HG03139 (cell line): ENCODE results near the gene LHFPL3.
"Not testable (repeated sequence)": the region's sequence is repeated elsewhere in the genome, so short reads cannot be mapped to it uniquely, and the experiment has no call there.

Experiments used
- ATAC-seq: cut with Tn5 transposase; IDR thresholded peaks from one replicate; pipeline ENCODE4 v1.9.1; 2021; ENCODE audit not compliant: unreplicated experiment

Gene LHFPL3

GRCh38 chr7:104328296-104328969 is at the start of gene LHFPL3:
Gene LHFPL3, plus strand, starts transcription at chr7:104328603.
- ATAC-seq: no peak

- ATAC-seq: not testable (repeated sequence)
These were observed 46.7 kb upstream of the LHFPL3 start for GRCh38 chr7:104281685-104282084.

- ATAC-seq: no peak
These were observed 41.6 kb upstream of the LHFPL3 start for GRCh38 chr7:104286839-104287238.

GRCh38 chr7:104288137-104288536 is 40.3 kb upstream of the LHFPL3 start:
- no peak for ATAC-seq

- no peak for ATAC-seq
These were observed 34.1 kb upstream of the LHFPL3 start for GRCh38 chr7:104294291-104294690.

GRCh38 chr7:104296266-104296665 is 32.1 kb upstream of the LHFPL3 start:
- no peak for ATAC-seq

GRCh38 chr7:104296900-104297299 is 31.5 kb upstream of the LHFPL3 start:
- peak; percentile 60 for ATAC-seq

GRCh38 chr7:104299323-104299722 is 29.1 kb upstream of the LHFPL3 start:
- no peak for ATAC-seq

- no peak for ATAC-seq
These were observed 28.6 kb upstream of the LHFPL3 start for GRCh38 chr7:104299777-104300176.

- ATAC-seq: no peak
These were observed 21.6 kb upstream of the LHFPL3 start for GRCh38 chr7:104306793-104307192.

GRCh38 chr7:104317948-104318629 is 10.3 kb upstream of the LHFPL3 start:
- ATAC-seq: no peak

- ATAC-seq: no peak
These were observed 869 bp upstream of the LHFPL3 start for GRCh38 chr7:104327534-104327933.

GRCh38 chr7:104327938-104328295 is 486 bp upstream of the LHFPL3 start:
- ATAC-seq: no peak

GRCh38 chr7:104328970-104329825 is 795 bp downstream of the LHFPL3 start:
- ATAC-seq: no peak

- no peak for ATAC-seq
These were observed 13.1 kb downstream of the LHFPL3 start for GRCh38 chr7:104341546-104341945.

GRCh38 chr7:104352736-104353135 is 24.3 kb downstream of the LHFPL3 start:
- no peak for ATAC-seq

GRCh38 chr7:104357166-104357565 is 28.8 kb downstream of the LHFPL3 start:
- ATAC-seq: no peak

GRCh38 chr7:104358446-104359132 is 30.2 kb downstream of the LHFPL3 start:
- ATAC-seq: no peak

- ATAC-seq: no peak
These were observed 34.4 kb downstream of the LHFPL3 start for GRCh38 chr7:104362756-104363155.

GRCh38 chr7:104363355-104363754 is 35.0 kb downstream of the LHFPL3 start:
- no peak for ATAC-seq

- no peak for ATAC-seq
These were observed 38.0 kb downstream of the LHFPL3 start for GRCh38 chr7:104366390-104366789.
